MV-4-11 (cell line): ENCODE measurements around the gene NCAPD3.
"Not testable (repeated sequence)": the region's sequence is repeated elsewhere in the genome, so short reads cannot be mapped to it uniquely, and the experiment has no call there.

Source experiments
- DNase-seq: peaks from one replicate; lab custom pipeline; 2025; lab: John Stamatoyannopoulos, UW

Gene NCAPD3

DNA sequence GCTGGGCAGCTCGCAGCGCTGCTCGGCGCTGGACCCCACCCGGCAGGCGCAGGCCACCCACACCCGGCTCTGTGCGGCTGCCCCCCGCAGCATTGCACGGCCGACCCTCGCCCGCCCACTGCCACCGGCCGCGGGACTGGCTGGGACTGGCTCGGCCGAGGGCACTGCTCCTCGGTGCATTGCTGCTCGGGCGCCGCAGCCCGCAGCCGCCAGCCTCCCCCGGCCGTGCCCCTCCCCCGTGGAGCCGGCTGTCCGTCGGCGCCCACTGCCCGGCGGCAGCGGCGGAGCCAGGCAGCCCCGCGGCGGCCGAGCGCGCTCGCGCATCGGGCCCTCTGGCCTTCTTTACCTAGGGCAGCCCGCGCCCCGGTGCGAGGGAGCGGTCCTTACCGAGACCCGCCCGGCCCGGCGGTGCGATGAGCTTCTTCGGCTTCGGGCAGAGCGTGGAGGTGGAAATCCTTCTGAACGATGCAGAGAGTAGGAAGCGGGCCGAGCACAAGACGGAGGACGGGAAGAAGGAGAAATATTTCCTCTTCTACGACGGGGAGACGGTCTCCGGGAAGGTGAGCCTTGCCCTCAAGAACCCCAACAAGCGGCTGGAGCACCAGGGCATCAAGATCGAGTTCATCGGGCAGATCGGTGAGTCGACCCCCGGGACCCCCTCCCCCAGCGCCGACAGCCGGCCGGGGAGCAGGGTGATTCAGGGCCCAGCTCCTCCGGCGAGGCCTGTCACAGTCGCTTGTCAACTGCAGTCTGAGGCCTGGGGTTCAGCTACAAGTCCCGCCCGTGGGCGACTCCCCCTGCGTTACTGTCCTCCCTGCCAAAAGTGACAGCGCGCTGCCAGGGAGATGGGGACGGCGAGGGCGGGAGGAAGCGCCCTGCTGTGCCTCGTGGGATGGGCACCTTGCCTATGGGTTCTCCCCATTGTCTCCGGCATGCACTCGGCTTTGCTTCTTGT lies 1.2 kb upstream of the NCAPD3 start:
- peak; percentile 39 for DNase-seq

DNA sequence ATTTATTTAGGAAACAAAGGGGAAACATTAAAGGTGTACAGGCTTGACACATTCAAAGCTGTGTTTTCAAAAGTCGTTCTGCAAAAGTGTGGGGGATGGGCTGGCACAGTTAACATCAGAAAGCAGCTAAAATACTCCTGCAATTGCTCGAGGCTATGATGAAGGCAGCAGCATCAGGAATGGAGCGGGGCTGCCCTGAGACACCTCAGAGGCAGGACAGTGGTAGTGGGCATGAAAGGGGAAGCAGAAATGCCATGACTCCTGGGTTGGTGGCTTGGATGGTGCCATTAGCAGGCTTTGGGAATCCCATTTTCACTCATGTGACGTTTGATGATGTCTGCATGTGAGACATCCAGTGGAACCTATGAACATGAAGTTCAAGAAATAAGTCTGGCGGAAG lies 646 bp downstream of the NCAPD3 start:
- peak; percentile 3 for DNase-seq

DNA sequence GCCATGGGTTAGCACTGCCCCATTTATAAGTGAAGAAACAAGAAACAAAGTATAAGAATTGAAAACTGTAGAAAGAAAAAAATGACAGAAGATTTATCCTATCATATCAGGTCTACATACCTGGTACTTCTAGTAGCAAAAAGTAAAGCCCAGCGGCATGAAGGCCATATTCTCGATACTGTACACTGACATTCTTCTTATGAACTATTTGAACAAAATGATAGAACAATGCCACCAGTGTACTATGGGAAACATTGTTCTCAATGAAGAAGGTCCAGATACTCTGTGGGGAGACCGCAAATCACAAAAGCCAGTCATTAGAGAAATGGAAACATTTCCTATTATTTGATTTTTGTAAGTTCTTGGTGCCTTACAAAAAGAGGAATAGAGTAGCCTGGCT lies 7.0 kb downstream of the NCAPD3 start:
- DNase-seq, result no peak

GRCh38 chr11:134215836-134216235 lies 7.9 kb downstream of the NCAPD3 start:
- no peak for DNase-seq

DNA sequence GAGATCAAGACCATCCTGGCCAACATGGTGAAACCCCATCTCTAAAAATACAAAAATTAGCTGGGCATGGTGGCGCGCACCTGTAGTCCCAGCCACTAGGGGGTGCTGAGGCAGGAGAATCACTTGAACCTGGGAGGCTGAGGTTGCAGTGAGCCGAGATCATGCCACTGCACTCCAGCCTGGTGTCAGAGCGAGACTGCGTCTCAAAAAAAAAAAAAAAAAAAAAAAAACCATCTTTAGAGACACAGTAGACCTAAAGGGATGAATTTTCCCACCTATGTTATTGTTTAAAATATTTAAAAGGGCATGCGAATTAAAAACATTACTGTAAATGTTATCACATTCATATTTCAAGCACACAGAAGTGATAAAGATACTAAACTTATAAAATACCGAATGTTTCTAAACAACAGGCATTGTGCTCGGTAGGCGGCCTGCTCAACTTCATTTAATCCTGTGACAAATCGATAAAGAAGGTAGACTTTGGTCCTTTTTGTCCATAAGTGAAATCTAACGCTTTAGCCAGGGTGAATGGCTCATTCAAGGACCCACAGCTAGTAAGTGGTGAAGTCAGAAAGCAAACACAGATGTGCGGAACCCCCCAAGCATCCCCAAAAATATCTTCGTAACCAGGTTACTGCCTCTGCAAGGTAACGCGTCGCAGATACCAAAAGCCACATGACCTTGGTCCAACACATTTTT lies 16.1 kb downstream of the NCAPD3 start:
- peak; percentile 8 for DNase-seq

DNA sequence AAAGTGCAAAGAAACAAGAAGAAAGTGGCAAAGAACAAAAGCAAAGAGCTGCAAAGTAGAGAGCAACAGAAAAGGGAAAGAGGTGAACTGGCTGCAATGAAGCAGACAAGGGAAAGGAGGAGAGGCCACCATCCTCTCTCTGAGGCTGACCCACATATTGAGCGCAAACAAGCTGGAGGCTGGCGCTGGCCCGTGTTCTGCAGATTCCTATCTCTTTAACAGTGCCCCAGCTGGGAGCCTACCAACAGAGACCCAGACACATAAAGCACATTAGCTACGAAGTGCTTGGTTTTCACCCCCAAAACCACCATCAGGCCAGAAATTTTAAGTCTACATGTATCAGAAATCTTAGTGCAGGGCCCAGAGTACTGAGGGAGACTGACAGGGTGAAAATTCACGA lies 17.6 kb downstream of the NCAPD3 start:
- no peak for DNase-seq

DNA sequence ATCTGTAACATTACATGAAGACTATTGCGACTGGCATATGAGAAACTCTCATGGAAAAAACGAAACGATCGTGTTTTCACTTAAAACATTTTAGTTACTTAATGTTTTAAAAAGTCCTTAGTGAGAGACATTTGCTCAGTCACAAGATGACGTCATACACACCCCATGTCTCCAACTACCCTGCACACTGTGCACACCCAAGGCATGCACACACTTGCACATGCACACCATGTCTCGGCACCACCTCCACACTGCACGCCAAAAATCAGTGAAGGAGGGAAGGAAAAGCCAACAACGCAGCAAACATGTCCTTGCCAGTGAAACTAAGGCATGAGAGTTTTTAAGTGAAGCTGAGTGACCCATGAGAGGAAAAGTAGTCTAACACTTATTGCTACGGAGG lies 18.0 kb downstream of the NCAPD3 start:
- DNase-seq, result no peak

- no peak for DNase-seq
Observed at GRCh38 chr11:134202661-134203060, 21.1 kb downstream of the NCAPD3 start.

GRCh38 chr11:134200688-134201087 lies 23.1 kb downstream of the NCAPD3 start:
- no peak for DNase-seq

DNA sequence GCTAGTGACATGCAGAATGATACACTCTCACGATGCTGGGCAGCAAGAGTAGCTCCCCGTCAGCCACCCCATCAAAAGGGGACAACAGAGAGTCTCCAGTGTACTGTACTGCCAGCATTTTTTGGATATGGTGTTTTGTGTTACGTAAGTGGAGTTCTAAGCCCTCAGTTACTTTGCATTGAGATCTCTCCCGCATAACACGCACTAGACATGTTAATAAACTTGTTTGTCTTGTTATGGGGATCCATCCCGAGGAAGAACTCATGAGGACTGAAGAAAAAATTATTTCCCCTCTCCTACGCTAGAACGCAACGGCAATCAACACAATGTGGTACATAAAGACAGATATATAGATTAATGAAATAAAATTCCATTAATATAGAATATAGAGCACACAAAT lies 24.2 kb downstream of the NCAPD3 start:
- no peak for DNase-seq

DNA sequence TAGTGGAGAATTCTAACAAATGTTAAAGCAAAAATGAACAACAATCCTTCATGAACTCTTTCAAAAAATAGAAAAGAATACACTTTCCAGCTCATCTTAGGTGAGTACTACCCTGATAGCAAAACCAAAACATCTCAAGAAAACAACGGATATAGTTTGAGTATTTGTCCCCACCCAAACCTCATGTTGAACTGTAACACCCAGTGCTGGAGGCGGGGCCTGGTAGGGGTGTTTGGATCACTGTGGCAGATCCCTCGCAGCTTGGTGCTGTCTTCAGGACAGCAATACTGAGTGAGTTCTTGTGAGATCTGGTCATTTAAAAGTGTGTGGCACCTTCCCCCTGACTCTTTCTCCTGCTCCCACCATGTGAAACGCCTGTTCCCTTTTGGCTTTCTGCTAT lies 27.0 kb downstream of the NCAPD3 start:
- no peak for DNase-seq

DNA sequence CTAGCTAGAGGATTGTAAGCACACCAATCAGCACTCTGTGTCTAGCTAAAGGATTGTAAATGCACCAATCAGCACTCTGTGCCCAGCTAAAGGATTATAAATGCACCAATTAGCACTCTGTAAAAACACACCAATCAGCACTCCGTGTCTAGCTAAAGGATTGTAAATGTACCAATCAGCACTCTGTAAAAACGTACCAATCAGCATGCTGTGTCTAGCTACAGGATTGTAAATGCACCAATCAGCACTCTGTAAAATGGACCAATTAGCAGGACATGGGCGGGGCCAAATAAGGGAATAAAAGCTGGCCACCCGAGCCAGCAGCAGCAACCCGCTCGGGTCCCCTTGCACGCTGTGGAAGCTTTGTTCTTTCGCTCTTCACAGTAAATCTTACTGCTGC lies 35.7 kb downstream of the NCAPD3 start:
- not testable (repeated sequence) for DNase-seq

- DNase-seq, result no peak
Observed at GRCh38 chr11:134181707-134182106, 42.1 kb downstream of the NCAPD3 start.

DNA sequence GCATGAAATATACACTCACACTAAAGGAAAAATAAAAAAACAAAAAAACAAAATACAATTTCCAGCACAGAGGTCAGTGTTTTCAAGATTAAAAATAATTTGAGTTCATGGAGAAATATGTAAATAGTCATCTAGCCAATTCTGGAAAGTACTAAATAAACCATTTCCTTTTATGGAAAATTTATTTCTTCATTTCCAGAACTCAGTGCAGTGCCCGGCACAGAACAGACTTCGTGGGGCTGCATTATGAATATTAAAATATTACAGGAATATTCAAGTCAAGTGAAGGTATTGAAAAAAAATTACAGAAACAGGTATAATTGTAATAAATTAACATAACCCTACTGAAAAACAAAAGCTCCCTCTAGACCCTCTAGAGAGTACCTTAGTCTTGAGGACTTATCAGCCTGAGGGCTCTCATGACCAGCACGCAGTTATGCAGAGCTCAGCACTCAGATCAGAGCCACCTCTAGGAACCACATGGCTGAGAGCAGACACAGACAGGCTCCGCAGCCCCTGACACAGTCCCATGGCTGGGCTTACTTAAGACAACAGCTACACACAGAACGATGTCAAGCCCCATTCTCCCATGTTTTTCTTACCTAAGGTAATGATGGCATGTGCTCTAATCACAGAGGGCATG lies 45.6 kb downstream of the NCAPD3 start:
- DNase-seq, result no peak

GRCh38 chr11:134176284-134176683 lies 47.5 kb downstream of the NCAPD3 start:
- no peak for DNase-seq

- no peak for DNase-seq
Observed at GRCh38 chr11:134173296-134173695, 50.5 kb downstream of the NCAPD3 start.

GRCh38 chr11:134171951-134172350 lies 51.8 kb downstream of the NCAPD3 start:
- DNase-seq, result no peak

- no peak for DNase-seq
Observed at GRCh38 chr11:134170919-134171281, 52.9 kb downstream of the NCAPD3 start.

GRCh38 chr11:134170177-134170918 lies 53.4 kb downstream of the NCAPD3 start:
- DNase-seq, result no peak

DNA sequence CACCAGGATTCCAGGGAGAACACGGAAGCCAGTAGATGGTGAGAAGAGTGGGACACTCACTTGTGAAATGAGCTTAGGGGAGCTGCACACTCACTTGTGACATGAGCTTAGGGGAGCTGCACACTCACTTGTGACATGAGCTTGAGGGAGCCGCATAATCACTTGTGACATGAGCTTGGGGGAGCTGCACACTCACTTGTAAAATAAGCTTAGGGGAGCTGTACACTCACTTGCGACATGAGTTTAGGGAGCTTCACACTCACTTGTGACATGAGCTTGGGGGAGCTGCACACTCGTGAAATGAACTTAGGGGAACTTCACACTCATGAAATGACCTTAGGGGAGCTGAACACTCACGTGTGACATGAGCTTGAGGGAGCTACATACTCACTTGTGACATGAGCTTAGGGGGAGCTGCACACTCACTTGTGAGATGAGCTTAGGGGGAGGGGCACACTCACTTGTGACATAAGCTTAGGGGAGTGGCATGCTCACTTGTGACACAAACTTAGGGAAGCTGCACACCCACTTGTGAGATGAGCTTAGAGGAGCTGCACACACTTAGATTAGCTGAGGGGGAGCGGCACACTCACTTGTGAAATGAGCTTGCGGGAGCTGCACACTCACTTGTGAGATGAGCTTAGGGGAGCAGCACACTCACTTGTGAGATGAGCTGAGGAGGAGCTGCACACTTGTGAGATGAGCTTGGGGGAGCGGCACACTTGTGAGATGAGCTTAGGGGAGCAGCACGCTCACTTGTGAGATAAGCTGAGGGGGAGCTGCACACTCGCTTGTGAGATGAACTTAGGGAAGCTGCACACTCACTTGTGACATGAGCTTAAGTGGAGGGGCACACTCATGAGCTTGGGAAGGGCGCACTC lies 59.0 kb downstream of the NCAPD3 start:
- no peak for DNase-seq

DNA sequence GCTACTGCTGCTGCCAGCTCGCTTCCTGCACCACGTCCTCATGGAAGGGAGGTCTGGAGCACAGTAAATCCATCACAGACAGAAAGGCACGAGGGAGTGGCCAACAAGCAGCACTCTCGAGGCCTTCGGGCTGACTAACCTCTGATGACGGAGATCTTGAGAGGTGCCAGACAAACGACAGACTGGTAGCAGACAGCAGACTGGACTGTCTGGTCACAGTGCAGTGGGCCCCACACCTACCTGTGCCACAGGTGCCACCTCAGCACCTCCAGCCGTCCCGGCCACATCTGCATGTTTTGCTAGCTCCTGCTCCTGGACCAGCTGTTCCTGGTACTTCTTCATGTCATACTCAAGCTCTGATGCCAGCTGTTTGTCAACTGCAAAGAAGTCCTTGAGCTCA lies 64.1 kb downstream of the NCAPD3 start:
- DNase-seq, result no peak
